ENCODE results near the gene SNRPA1.
A peak's percentile ranks its signal among the peaks of the same experiment; 100 is the strongest.
"Not testable (repeated sequence)": the region's sequence is repeated elsewhere in the genome, so short reads cannot be mapped to it uniquely, and the experiment has no call there.

The SNRPA1 gene

DNA sequence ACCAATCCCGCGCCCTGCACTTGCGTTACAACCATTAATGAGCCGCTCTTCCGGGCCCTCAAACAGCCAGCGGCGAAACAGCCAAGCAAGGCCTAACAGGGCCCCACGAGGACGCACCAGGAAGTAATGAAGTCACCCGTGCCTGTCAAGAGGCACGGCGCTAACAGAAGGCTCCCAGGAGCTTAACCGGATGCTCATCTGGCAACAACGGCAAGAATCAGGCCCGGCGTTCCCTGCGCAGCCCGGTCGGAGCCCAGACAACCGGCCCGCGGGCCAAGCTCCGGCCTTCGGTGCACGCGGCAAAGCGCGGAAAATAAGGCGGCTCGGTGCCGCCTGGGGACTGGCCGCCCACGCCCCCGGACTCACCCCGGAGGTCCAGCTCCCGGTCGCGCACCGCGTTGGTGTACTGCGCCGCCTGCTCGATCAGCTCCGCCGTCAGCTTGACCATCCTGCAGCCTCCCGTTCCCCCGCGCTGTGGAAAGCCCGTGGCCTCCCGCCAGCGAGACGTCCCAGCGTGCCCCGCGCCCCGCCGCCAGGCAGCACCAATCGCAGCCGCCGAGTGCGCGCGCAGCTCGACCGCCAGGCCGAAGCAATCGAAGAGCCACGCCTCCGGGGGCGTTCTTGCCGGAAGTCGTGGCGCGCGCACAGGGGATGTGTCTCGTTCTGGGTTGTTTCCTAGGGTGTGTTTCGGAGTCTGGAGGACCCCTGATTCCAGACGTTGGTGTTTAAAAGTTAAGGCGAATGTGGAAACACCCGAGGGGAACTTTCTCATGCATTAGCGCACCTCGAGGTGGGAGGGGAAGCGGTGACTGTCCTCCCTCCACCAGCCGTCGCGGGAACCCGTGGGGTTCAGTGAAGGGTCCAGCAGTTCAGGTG, at the start of gene SNRPA1:
Gene SNRPA1 (minus strand): TSS at position 518 of the 876 bp plus-strand sequence. CDS start 70 bp downstream, at position 448.
- peak within 1 kb of the TSS; percentile 64 for H3K4me3 ChIP-seq (ENCODE audit: low read depth, low read length)
- DNase-seq (ENCODE audit: low read depth): peak; percentile 83

DNA sequence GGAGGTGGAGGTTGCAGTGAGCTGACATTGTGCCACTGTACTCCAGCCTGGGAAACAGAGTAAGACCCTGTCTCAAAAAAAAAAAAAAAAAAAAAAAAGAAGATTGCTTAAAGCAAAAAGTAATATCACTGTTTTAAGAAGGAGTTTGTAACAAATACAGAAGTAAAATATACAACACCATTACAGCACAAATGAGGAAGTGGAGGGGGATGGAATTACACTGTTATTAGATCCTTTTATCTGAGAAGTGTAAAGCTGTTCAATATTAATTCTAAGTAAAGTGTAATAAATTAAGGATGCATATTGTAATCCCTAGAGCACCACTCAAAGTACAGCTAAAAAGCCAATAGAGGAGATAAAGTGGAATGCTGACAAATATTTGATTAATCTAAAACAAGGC, 47.0 kb upstream of the SNRPA1 start:
- no peak overlapping the region for H3K4me3 ChIP-seq (ENCODE audit: low read depth, low read length)
- DNase-seq (ENCODE audit: low read depth): no peak

- no peak overlapping the region for H3K4me3 ChIP-seq (ENCODE audit: low read depth, low read length)
- no peak for DNase-seq (ENCODE audit: low read depth)
These were observed 43.5 kb upstream of the SNRPA1 start for GRCh38 chr15:101338502-101339057.

DNA sequence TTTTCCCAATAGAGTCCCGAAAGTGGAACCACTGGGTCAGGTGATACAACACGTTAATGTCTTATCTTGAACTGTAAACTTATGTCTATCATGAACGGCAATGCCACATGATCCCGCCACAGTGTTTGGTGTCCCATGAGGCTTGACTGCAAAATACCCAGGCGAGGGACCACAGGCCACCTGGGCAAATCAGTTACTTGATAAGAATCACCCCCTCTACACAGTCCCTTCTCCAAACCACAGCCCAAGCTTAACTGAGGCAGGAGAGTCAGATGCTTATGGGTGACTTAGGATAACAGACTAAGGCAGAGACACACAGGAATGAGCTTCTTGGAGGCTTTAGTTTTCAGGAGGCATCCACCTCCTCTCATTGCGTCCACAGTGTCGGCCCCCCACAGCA, 42.9 kb upstream of the SNRPA1 start:
- H3K4me3 ChIP-seq (ENCODE audit: low read depth, low read length): no peak overlapping the region
- DNase-seq (ENCODE audit: low read depth): no peak

DNA sequence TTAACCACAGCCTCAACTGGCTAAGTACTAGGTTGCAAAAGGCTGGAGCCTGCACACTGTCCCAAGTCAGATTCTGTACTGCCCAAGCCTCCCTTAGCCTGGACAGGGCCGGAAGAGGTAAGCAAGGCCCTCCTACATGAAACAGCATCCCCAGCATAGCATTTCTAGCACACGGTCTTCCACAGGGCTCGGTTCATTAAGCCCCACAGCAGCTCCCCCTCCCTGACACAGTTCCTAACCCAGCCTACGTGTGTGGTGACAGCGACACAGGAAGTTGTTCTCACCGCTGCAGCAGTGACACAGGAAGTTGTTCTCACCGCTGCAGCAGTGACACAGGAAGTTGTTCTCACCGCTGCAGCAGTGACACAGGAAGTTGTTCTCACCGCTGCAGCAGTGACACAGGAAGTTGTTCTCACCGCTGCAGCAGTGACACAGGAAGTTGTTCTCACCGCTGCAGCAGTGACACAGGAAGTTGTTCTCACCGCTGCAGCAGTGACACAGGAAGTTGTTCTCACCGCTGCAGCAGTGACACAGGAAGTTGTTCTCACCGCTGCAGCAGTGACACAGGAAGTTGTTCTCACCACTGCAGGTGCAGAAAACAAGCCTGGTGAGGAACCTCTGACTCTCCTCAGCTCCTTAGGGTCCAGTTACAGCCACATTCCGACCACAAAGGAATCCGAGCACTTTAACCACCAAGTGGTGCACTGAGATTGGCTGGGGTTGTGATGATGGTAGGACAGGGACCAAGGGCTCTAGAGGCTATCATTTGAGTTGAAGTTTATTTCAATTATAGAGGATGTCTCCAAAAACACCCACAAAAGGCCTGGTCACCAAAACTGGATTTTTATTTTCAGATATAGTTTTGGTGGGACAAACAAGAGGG, 39.1 kb upstream of the SNRPA1 start:
- H3K4me3 ChIP-seq (ENCODE audit: low read depth, low read length); DNase-seq (ENCODE audit: low read depth): not testable (repeated sequence)

DNA sequence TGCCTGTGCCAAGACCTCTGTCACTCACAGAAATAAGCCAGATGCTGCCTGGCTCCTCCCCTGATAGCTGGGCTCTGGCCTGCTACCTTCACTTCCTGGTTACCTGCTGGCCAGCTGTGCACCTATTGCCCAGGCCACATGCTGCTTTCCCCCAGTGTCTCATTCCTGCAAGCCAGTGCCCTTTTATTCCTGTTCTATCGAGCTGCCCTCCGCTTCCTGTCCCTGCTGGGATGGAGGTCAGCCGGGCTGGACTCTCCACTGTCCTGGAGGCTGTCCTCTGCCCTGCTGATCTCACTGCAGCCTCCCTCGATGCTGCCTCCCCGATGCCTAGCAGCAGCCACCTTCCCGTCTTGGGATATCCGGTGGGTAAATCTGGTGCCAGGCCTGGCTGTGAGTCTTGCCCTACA, 37.0 kb upstream of the SNRPA1 start:
- H3K4me3 ChIP-seq (ENCODE audit: low read depth, low read length): no peak overlapping the region
- DNase-seq (ENCODE audit: low read depth): no peak

- no peak for DNase-seq (ENCODE audit: low read depth)
These were observed 34.9 kb upstream of the SNRPA1 start for GRCh38 chr15:101329867-101330380.

GRCh38 chr15:101329309-101329863, 34.3 kb upstream of the SNRPA1 start:
- no peak for DNase-seq (ENCODE audit: low read depth)
- H3K4me3 ChIP-seq (ENCODE audit: low read depth, low read length): no peak overlapping the region

More at GRCh38 chr15:101329867-101330380, 34.9 kb upstream of the SNRPA1 start:
- no peak overlapping the region for H3K4me3 ChIP-seq (ENCODE audit: low read depth, low read length)

- H3K4me3 ChIP-seq (ENCODE audit: low read depth, low read length): no peak overlapping the region
- DNase-seq (ENCODE audit: low read depth): no peak
These were observed 33.0 kb upstream of the SNRPA1 start for GRCh38 chr15:101328001-101328400.

- H3K4me3 ChIP-seq (ENCODE audit: low read depth, low read length): no peak overlapping the region
- no peak for DNase-seq (ENCODE audit: low read depth)
These were observed 32.2 kb upstream of the SNRPA1 start for GRCh38 chr15:101327147-101327740.

GRCh38 chr15:101326462-101327146, 31.6 kb upstream of the SNRPA1 start:
- DNase-seq (ENCODE audit: low read depth): no peak
- H3K4me3 ChIP-seq (ENCODE audit: low read depth, low read length): no peak overlapping the region

- DNase-seq (ENCODE audit: low read depth): no peak
- no peak overlapping the region for H3K4me3 ChIP-seq (ENCODE audit: low read depth, low read length)
These were observed 30.9 kb upstream of the SNRPA1 start for GRCh38 chr15:101326026-101326315.

GRCh38 chr15:101325263-101326025, 30.4 kb upstream of the SNRPA1 start:
- H3K4me3 ChIP-seq (ENCODE audit: low read depth, low read length): no peak overlapping the region
- no peak for DNase-seq (ENCODE audit: low read depth)

DNA sequence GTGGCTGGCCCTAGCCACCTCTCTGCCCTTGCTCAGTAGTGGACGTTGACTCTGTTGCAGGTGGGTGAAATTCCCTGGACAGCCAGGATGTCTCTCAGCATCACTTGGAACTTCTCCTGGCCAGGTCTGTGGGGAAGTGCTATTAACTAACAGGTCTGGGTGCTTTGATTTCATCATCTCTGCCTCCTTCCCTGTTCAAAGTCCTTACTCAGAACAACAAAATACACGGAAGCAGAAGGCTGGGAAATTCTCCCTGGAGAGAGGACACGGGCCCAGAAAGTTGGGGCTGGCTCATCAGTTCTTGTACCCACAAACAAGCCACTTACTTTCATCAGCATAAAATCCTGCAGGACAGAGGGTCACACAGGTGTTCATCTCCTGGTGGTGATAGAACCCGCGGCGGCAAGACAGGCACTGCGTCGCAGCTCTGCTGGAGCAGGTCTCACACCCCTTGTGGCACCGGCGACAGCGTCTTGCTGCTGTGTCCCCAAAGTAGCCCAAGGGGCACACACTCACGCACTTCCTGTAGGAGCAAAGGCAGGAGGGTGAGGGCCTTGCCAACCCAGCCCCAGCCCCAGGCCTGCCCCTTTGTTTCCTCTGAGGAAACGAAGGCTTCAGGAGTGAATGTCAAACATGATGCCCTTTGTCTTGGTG, 29.6 kb upstream of the SNRPA1 start:
- H3K4me3 ChIP-seq (ENCODE audit: low read depth, low read length): no peak overlapping the region
- DNase-seq (ENCODE audit: low read depth): no peak

DNA sequence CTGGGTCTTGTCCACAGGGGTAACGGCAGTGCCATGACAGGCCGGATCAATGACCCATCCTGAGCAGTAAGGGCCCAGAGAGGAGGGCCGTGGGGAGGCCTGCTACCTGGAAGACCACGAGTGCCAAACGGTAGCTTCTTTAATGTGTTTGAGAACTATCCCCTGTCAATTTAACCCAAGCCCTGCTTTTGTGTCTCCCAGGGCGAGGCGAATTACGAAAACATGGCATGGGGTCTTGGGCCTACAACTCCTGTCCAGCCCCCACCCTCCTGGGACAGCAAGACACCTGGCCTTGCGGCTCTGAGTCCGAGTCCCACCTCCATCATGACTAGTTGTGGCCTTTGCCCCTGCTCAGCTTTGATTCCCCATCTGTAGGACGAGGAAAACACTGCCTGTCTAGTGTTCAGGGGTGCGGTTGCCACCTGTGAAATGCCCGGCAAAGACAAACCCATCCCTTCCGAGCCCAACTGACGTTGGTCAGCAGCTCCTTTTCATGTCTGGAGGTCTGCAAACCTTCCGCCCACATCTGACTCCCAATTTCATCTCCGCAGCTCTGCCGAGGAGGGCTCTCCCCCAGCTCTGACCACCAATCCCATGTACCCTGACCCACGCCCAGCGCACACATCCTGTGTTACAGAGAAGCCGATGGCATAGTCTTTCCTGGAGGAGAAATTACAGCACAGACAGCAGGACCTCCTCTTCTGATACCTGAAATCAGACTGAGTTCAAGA, 28.9 kb upstream of the SNRPA1 start:
- DNase-seq (ENCODE audit: low read depth): no peak

GRCh38 chr15:101322854-101323477, 27.9 kb upstream of the SNRPA1 start:
- no peak for DNase-seq (ENCODE audit: low read depth)
- no peak overlapping the region for H3K4me3 ChIP-seq (ENCODE audit: low read depth, low read length)

More for the DNA sequence above, 28.9 kb upstream of the SNRPA1 start:
- no peak overlapping the region for H3K4me3 ChIP-seq (ENCODE audit: low read depth, low read length)
